SU-DHL-6 (cell line): ENCODE data around the gene HECTD1.

Source experiments
- H2AFZ ChIP-seq: fragments of 200-600 bp; sonication (generic); 2 replicates; pipeline ENCODE4 v1.6.1; 2014; ENCODE audit warnings: low read depth, mild to moderate bottlenecking, moderate library complexity, mixed read lengths, antibody characterized with exemption, low read length; ENCODE audit not compliant: severe bottlenecking
- H3F3A ChIP-seq: fragments of 200-600 bp; shearing (Covaris generic); 2 replicates; pipeline ENCODE4 v1.6.0; 2016; ENCODE audit warnings: antibody characterized with exemption, mild to moderate bottlenecking; ENCODE audit not compliant: insufficient read depth
- H3K27ac ChIP-seq: fragments of 200-600 bp; sonication (generic); 2 replicates; pipeline ENCODE4 v1.5.1; 2016; ENCODE audit warnings: low read depth, mild to moderate bottlenecking, low read length, moderate library complexity, mixed read lengths
- H3K27me3 ChIP-seq: fragments of 200-600 bp; sonication (generic), shearing (Covaris generic); 2 replicates; pipeline ENCODE4 v1.6.0; 2014; ENCODE audit warnings: mild to moderate bottlenecking, low read length
- H3K36me3 ChIP-seq: fragments of 200-600 bp; sonication (generic); 2 replicates; pipeline ENCODE4 v1.6.1; 2014; ENCODE audit warnings: mild to moderate bottlenecking, low read length, mixed read lengths
- H3K4me2 ChIP-seq: fragments of 300-600, 200-600 bp; shearing (Covaris generic), sonication (generic); 2 replicates; pipeline ENCODE4 v1.6.0; 2014; ENCODE audit warnings: low read length, low read depth, mild to moderate bottlenecking; ENCODE audit not compliant: poor library complexity, severe bottlenecking
- H3K4me3 ChIP-seq: fragments of 200-600 bp; sonication (generic); 2 replicates; pipeline ENCODE4 v1.5.1; 2014; ENCODE audit warnings: antibody characterized with exemption, low read length, mild to moderate bottlenecking, mixed read lengths; ENCODE audit not compliant: insufficient read depth, poor library complexity, severe bottlenecking
- H3K79me2 ChIP-seq: fragments of 200-600 bp; sonication (generic); 2 replicates; pipeline ENCODE4 v1.6.1; 2014; ENCODE audit warnings: mild to moderate bottlenecking, low read length, moderate library complexity; ENCODE audit not compliant: insufficient read depth
- H3K9ac ChIP-seq: fragments of 200-600 bp; sonication (generic); 2 replicates; pipeline ENCODE4 v1.7.0; 2014; ENCODE audit warnings: mild to moderate bottlenecking, low read length
- H3K9me2 ChIP-seq: fragments of 200-600 bp; sonication (generic); replicated peaks from 2 replicates; pipeline ENCODE4 v1.6.1; 2014; ENCODE audit warnings: low read length; ENCODE audit not compliant: insufficient read depth
- H3K9me3 ChIP-seq: fragments of 200-600 bp; sonication (generic); 2 replicates; pipeline ENCODE4 v1.6.1; 2014; ENCODE audit warnings: low read length, mixed read lengths; ENCODE audit not compliant: insufficient read depth
- H4K20me1 ChIP-seq: fragments of 200-600 bp; sonication (generic); 2 replicates; pipeline ENCODE4 v1.6.1; 2014; ENCODE audit warnings: low read depth, mild to moderate bottlenecking, antibody characterized with exemption, low read length, moderate library complexity, mixed read lengths
- EZH2phosphoT487 ChIP-seq: fragments of 200-600 bp; sonication (generic), shearing (Covaris generic); conservative IDR thresholded peaks from 2 replicates; pipeline ENCODE4 v1.6.1; 2018; ENCODE audit warnings: mild to moderate bottlenecking, antibody characterized with exemption, low read length, moderate library complexity, mixed read lengths
- TF ChIP-seq, protein P1 (sequence below): fragments of 200-600 bp; sonication (generic); IDR thresholded peaks from one replicate; pipeline ENCODE4 v1.5.1; 2017; ENCODE audit warnings: antibody characterized with exemption, mild to moderate bottlenecking, low read length, moderate library complexity; ENCODE audit not compliant: insufficient read depth, poor library complexity, severe bottlenecking

HECTD1 gene

DNA sequence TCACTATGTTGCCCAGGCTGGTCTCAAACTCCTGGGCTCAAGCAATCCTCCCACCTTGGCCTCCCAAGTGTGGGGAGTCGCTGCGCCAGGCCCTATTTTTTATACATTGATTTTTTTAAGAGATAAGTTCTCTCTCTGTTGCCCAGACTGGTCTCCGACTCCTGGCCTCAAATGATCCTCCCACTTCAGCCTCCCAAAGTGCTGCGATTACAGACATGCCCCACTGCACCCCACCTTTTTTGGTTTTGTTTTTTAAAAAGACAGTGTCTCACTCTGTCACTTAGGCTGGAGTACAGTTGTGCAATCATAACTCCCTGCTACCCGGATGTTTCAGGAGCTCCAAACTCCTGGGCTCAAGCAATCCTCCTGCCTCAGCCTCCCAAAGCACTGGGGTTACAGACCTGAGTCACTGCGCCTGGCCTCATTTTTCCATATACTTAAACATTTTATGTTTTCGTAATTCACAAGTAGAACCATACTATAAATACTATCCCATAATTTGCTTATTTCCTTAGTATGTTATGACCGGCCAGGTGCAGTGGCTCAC, 16.8 kb downstream of the HECTD1 start:
- Histone ChIP-seq H3K4me2 (no peak overlapping the region), H4K20me1 (0 out of 2 replicates have a peak, but pooled peaks cover 6% of the 10 kb centered on the region), H3K27me3 (no peaks in the 10 kb centered on the region), H3K9me2 (no peaks in the 10 kb centered on the region), H3K79me2 (peaks cover 90% of the 10 kb centered on the region), H3K9ac (no peak overlapping the region), H3K4me3 (no peak overlapping the region), H2AFZ (no peak overlapping the region), H3F3A (0 out of 2 replicates have a peak, but pooled peaks cover 4% of the 10 kb centered on the region), H3K36me3 (peaks cover 4% of the 10 kb centered on the region; the same call in 1 of the 2 replicates), H3K27ac (no peak overlapping the region), H3K9me3 (no peaks in the 10 kb centered on the region)
- TF ChIP-seq EZH2phosphoT487, result no peak
- TF ChIP-seq, protein P1, sequence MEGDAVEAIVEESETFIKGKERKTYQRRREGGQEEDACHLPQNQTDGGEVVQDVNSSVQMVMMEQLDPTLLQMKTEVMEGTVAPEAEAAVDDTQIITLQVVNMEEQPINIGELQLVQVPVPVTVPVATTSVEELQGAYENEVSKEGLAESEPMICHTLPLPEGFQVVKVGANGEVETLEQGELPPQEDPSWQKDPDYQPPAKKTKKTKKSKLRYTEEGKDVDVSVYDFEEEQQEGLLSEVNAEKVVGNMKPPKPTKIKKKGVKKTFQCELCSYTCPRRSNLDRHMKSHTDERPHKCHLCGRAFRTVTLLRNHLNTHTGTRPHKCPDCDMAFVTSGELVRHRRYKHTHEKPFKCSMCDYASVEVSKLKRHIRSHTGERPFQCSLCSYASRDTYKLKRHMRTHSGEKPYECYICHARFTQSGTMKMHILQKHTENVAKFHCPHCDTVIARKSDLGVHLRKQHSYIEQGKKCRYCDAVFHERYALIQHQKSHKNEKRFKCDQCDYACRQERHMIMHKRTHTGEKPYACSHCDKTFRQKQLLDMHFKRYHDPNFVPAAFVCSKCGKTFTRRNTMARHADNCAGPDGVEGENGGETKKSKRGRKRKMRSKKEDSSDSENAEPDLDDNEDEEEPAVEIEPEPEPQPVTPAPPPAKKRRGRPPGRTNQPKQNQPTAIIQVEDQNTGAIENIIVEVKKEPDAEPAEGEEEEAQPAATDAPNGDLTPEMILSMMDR, result no peak

DNA sequence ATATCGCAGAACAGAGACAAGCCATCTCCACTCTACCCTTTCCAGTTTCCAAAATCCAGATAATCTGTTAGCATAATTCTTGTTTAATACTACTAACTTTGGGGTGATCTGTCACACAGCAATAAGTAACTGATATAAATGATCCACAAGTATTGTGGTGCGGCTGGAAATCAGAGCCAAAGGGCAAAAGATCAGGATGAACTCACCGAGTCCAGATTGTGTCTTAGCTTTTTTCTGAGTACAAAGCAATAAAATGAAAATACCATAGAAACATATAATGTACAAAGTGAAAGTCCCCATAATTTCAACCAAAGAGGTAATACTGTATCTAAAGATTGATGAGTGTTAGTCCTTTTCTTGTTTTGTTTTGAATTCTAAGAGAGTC, 17.4 kb downstream of the HECTD1 start:
- H3K4me3 ChIP-seq, result no peak overlapping the region
- H3K4me2 ChIP-seq, result no peak overlapping the region
- H3K79me2 ChIP-seq, result peaks cover 88% of the 10 kb centered on the region
- H3K9me2 ChIP-seq, result no peaks in the 10 kb centered on the region
- H3F3A ChIP-seq, result 0 out of 2 replicates have a peak, but pooled peaks cover 4% of the 10 kb centered on the region
- no peak overlapping the region for H3K9ac ChIP-seq
- TF ChIP-seq, protein P1, result no peak
- no peak for TF ChIP-seq EZH2phosphoT487
- peaks cover 4% of the 10 kb centered on the region; the same call in 1 of the 2 replicates for H3K36me3 ChIP-seq
- H3K9me3 ChIP-seq, result no peaks in the 10 kb centered on the region
- H3K27ac ChIP-seq, result no peak overlapping the region
- no peaks in the 10 kb centered on the region for H3K27me3 ChIP-seq
- no peak overlapping the region for H2AFZ ChIP-seq
- 0 out of 2 replicates have a peak, but pooled peaks cover 6% of the 10 kb centered on the region for H4K20me1 ChIP-seq

DNA sequence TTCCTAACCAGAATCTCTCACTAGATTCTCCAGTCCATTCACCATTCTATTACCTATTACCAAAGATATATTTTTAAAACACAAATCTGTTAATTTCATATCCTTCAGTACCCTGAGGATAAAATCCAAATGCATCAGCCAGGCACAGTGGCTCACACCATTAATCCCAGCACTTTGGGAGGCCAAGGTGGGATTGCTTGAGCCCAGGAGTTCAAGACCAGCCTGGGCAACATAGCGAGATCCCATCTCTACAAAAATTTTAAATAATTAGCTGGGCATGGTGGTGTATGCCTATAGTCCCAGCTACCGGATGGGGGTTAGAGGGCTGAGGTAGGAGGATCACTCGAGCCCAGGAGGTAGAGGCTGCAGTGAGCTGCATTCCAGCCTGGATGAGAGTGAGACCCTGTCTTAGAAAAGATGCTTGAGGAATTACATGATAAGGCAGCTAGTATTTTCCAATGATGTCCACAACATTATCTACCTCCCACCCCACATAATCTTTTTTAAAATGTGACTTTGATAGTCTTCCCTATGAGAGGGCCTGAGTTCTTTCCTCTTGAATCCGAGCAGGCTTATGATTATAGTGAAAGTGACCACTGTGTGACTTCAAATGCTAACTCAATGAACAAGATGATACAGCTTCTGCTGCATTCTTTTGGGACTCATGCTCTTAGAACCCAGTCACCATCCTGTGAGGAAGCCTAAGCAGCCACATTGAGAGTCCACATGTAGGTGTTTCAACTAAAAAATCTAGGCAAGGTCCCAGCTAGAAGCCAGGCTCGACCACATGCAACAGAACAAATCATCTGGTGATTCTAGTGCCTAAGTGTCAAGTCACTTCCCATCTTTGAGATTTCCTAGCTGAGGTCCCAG, 18.0 kb downstream of the HECTD1 start:
- Histone ChIP-seq H3K9ac (no peak overlapping the region), H3K27me3 (no peaks in the 10 kb centered on the region), H4K20me1 (0 out of 2 replicates have a peak, but pooled peaks cover 5% of the 10 kb centered on the region), H3K36me3 (peaks cover 2% of the 10 kb centered on the region; the same call in 1 of the 2 replicates), H3K4me3 (no peak overlapping the region), H3F3A (0 out of 2 replicates have a peak, but pooled peaks cover under 1% of the 10 kb centered on the region), H2AFZ (no peak overlapping the region), H3K79me2 (peaks cover 84% of the 10 kb centered on the region), H3K9me3 (no peaks in the 10 kb centered on the region), H3K27ac (no peak overlapping the region), H3K9me2 (no peaks in the 10 kb centered on the region), H3K4me2 (no peak overlapping the region)
- TF ChIP-seq EZH2phosphoT487, result no peak
- TF ChIP-seq, protein P1, result no peak
